Chondrocyte (in vitro differentiated cells): ENCODE measurements around the gene ANO9. TPM values are rescaled to one million over a fixed set of nuclear protein-coding genes. Genes with fewer than 3 reads are reported as not detected.

Experiments used
- DNase-seq: peaks from one replicate; pipeline ENCODE4 v3.0.0; 2021; ENCODE audit warnings: mixed read lengths, low spot score
- H3K27ac Mint-ChIP-seq: one replicate; pipeline ENCODE4 v1.8.0; 2021; ENCODE audit warnings: mild to moderate bottlenecking, moderate library complexity, mixed read lengths; ENCODE audit not compliant: unreplicated experiment
- H3K27me3 Mint-ChIP-seq: 2 replicates; pipeline ENCODE4 v1.8.0; 2021; ENCODE audit warnings: low read depth, mixed read lengths
- H3K36me3 Mint-ChIP-seq: 2 replicates; pipeline ENCODE4 v1.8.0; 2021; ENCODE audit warnings: low read depth, mixed read lengths
- H3K4me1 Mint-ChIP-seq: 2 replicates; pipeline ENCODE4 v1.8.0; 2021; ENCODE audit warnings: low read depth, mild to moderate bottlenecking, mixed read lengths
- H3K4me3 Mint-ChIP-seq: one replicate; pipeline ENCODE4 v1.8.0; 2021; ENCODE audit warnings: mild to moderate bottlenecking, moderate library complexity, mixed read lengths; ENCODE audit not compliant: unreplicated experiment
- H3K9me3 Mint-ChIP-seq: 2 replicates; pipeline ENCODE4 v1.8.0; 2021; ENCODE audit warnings: low read depth, mixed read lengths
- CTCF ChIP-seq: fragments of 200-600 bp; sonication (generic); IDR thresholded peaks from 2 replicates; pipeline ENCODE4 v1.5.0; 2021; ENCODE audit warnings: antibody characterized with exemption, mild to moderate bottlenecking, moderate library complexity
- total RNA-seq: library from RNA; stranded (reverse); gene quantifications from 3 replicates; pipeline ENCODE4 v1.2.1, GENCODE V29; 2021

The ANO9 gene
- total RNA-seq, 1 donor from 2014 or later = not detected

GRCh38 chr11:475941-476340, 34.1 kb upstream of the ANO9 start:
- Mint-ChIP-seq H3K9me3 (no peaks in the 10 kb centered on the region), H3K27ac (no peak overlapping the region), H3K4me1 (no peaks in the 10 kb centered on the region), H3K4me3 (no peak overlapping the region), H3K27me3 (no peaks in the 10 kb centered on the region), H3K36me3 (no peaks in the 10 kb centered on the region)
- DNase-seq = no peak
- no peak for TF ChIP-seq CTCF

- peaks cover 3% of the 10 kb centered on the region for H3K4me1 Mint-ChIP-seq
- no peaks in the 10 kb centered on the region for H3K27me3 Mint-ChIP-seq
- no peak overlapping the region for H3K4me3 Mint-ChIP-seq
- no peak overlapping the region for H3K27ac Mint-ChIP-seq
- no peak for TF ChIP-seq CTCF
- no peaks in the 10 kb centered on the region for H3K9me3 Mint-ChIP-seq
- no peaks in the 10 kb centered on the region for H3K36me3 Mint-ChIP-seq
- DNase-seq = no peak
These were observed 33.2 kb upstream of the ANO9 start for GRCh38 chr11:474914-475506.

GRCh38 chr11:473962-474785, 32.4 kb upstream of the ANO9 start:
- no peak for TF ChIP-seq CTCF
- no peak for DNase-seq
- Mint-ChIP-seq H3K36me3 (no peaks in the 10 kb centered on the region), H3K9me3 (no peaks in the 10 kb centered on the region), H3K4me1 (peaks cover 10% of the 10 kb centered on the region), H3K4me3 (no peak overlapping the region), H3K27me3 (no peaks in the 10 kb centered on the region), H3K27ac (no peak overlapping the region)

- no peak for TF ChIP-seq CTCF
- Mint-ChIP-seq H3K9me3 (no peaks in the 10 kb centered on the region), H3K4me1 (peaks cover 13% of the 10 kb centered on the region), H3K27ac (no peak overlapping the region), H3K27me3 (no peaks in the 10 kb centered on the region), H3K36me3 (no peaks in the 10 kb centered on the region), H3K4me3 (no peak overlapping the region)
- DNase-seq = no peak
These were observed 31.6 kb upstream of the ANO9 start for GRCh38 chr11:473415-473814.

GRCh38 chr11:472816-473215, 31.0 kb upstream of the ANO9 start:
- no peak for TF ChIP-seq CTCF
- Mint-ChIP-seq H3K4me3 (no peak overlapping the region), H3K27me3 (no peaks in the 10 kb centered on the region), H3K4me1 (peaks cover 19% of the 10 kb centered on the region), H3K9me3 (no peaks in the 10 kb centered on the region), H3K36me3 (no peaks in the 10 kb centered on the region), H3K27ac (no peak overlapping the region)
- no peak for DNase-seq
